Measurements from ENCODE around the gene EEF1AKMT4.

- TF ChIP-seq CTCF (conservative IDR thresholded peaks at IDR 0.05) (no peak), ZFX (IDR thresholded peaks at IDR 0.05) (no peak)
Observed at GRCh38 chr3:184239708-184240107, 9.8 kb upstream of the EEF1AKMT4 start.
